Measurements from ENCODE around the gene SLC25A23. TPM values are rescaled to one million over a fixed set of nuclear protein-coding genes. Genes with fewer than 3 reads are reported as not detected.

The SLC25A23 gene
- total and polyA plus RNA-seq, 8 donors, result 16.3 to 39.4 (median 20.0) TPM

- TF ChIP-seq CTCF (IDR thresholded peaks at IDR 0.05), result no peak
- H3K4me1 ChIP-seq, result no peaks in the 10 kb centered on the region
- 95 to 97% methylated on average over 27 to 29 of the region's 29 CpGs for WGBS, 2 donors
- H3K4me3 ChIP-seq, result no peak overlapping the region
- FAIRE-seq (no peak), DNase-seq (peak in 1 of 6 donors; percentile 70), ATAC-seq (no peak)
- peaks cover 11 to 69% (median 55%) of the 10 kb centered on the region in 3 donors for H3K36me3 ChIP-seq
- H3K27ac ChIP-seq, result no peak overlapping the region
- H3K9me3 ChIP-seq, result no peaks in the 10 kb centered on the region
- intact Hi-C loops (cut with DNase I), result no loop called here
- no peaks in the 10 kb centered on the region for H3K27me3 ChIP-seq
These were observed 42.8 kb downstream of the SLC25A23 start for GRCh38 chr19:6416658-6417405.

- no peak for ATAC-seq
- Histone ChIP-seq H3K9me3 (no peaks in the 10 kb centered on the region), H3K4me1 (no peaks in the 10 kb centered on the region), H3K27me3 (no peaks in the 10 kb centered on the region), H3K4me3 (no peak overlapping the region), H3K36me3 (peaks cover 11 to 67% (median 55%) of the 10 kb centered on the region in 3 donors), H3K27ac (no peak overlapping the region)
- FAIRE-seq, result no peak
- intact Hi-C loops (cut with DNase I), result no loop called here
- 94 to 95% methylated on average over 28 to 32 of the region's 32 CpGs for WGBS, 2 donors
- DNase-seq, result peak in 1 of 6 donors; percentile 72
- TF ChIP-seq CTCF (IDR thresholded peaks at IDR 0.05), result no peak
These were observed 43.9 kb downstream of the SLC25A23 start for GRCh38 chr19:6415591-6416190.

- FAIRE-seq (no peak), ATAC-seq (no peak), DNase-seq (peak in 1 of 6 donors; percentile 74)
- 94 to 96% methylated on average over 46 to 47 of the region's 47 CpGs for WGBS, 2 donors
- peaks cover 11 to 60% (median 52%) of the 10 kb centered on the region in 3 donors for H3K36me3 ChIP-seq
- H3K9me3 ChIP-seq, result no peaks in the 10 kb centered on the region
- intact Hi-C loops (cut with DNase I), result no loop called here
- H3K4me3 ChIP-seq, result no peak overlapping the region
- no peak overlapping the region for H3K27ac ChIP-seq
- H3K4me1 ChIP-seq, result no peaks in the 10 kb centered on the region
- no peak for TF ChIP-seq CTCF (IDR thresholded peaks at IDR 0.05)
- H3K27me3 ChIP-seq, result no peaks in the 10 kb centered on the region
These were observed 44.6 kb downstream of the SLC25A23 start for GRCh38 chr19:6414793-6415590.

GRCh38 chr19:6413721-6414643 lies 45.6 kb downstream of the SLC25A23 start:
- intact Hi-C loops (cut with DNase I), result no loop called here
- Histone ChIP-seq H3K4me3 (no peak overlapping the region), H3K9me3 (no peaks in the 10 kb centered on the region), H3K27ac (no peak overlapping the region), H3K36me3 (peaks cover 11 to 50% (median 48%) of the 10 kb centered on the region in 3 donors), H3K4me1 (no peaks in the 10 kb centered on the region), H3K27me3 (no peaks in the 10 kb centered on the region)
- ATAC-seq, result no peak
- FAIRE-seq, result no peak
- 79 to 83% methylated on average over 41 to 42 of the region's 42 CpGs for WGBS, 2 donors
- peak in 1 of 6 donors; percentile 63 for DNase-seq
- no peak for TF ChIP-seq CTCF (IDR thresholded peaks at IDR 0.05)

All from pancreas (tissue), 10 donors.